ENCODE data around the gene SSBP4. TPM values are rescaled to one million over a fixed set of nuclear protein-coding genes. Genes with fewer than 3 reads are reported as not detected.

The SSBP4 gene
- total and polyA plus RNA-seq, 2 experiments from 2014 or later: 46.9 to 169 TPM

DNA sequence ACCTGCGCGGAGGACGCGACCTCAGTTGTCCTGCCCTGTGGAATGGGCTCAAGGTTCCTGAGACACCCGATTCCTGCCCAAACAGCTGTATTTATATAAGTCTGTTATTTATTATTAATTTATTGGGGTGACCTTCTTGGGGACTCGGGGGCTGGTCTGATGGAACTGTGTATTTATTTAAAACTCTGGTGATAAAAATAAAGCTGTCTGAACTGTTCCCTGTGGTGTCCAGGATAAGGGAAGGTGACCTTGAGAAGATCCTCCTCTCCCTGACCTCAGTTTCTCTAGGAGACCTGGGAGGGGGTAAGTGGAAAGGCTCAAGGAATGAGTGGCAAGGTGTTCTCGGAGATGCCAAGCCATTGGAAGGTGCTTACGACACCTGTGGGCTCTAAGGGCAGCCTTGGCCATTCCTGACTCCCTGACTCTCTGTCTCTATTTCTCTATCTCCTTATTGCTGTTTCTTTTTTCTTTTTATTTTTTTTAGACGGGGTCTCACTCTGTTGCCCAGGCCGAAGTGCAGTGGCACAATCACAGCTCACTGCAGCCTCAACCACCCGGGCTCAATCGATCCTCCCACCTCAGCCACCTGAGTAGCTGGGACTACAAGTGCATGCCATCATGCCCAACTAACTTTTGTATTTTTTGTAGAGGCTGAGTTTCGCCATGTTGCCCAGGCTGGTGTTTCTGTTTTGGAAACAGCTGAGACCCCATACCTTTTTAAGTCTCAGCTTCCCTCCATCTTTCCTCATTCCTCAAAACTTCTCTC, 30.1 kb upstream of the SSBP4 start:
- peak overlapping the region; percentile 75; the same call in 1 of the 2 replicates for H3K4me3 ChIP-seq
- TF ChIP-seq EZH2 (IDR thresholded peaks at IDR 0.05; ENCODE audit: insufficient read depth, poor library complexity, severe bottlenecking) (no peak), EZH2phosphoT487 (IDR thresholded peaks at IDR 0.05; ENCODE audit: insufficient read depth, low read depth) (no peak)
- H3K9me3 ChIP-seq (ENCODE audit: low read depth): no peaks in the 10 kb centered on the region
- in situ Hi-C loops (cut with MboI): no loop called here
- H3K27me3 ChIP-seq (replicated peaks; ENCODE audit: insufficient read depth): no peaks in the 10 kb centered on the region
- no peaks in the 10 kb centered on the region for H4K20me1 ChIP-seq (ENCODE audit: insufficient read depth)
- 78 to 79% methylated on average over 13 of the region's 13 CpGs for WGBS, 2 experiments (ENCODE audit: low coverage in 1 of 2, low lambda C conversion rate in 2 of 2, missing lambda C conversion rate in 2 of 2)
- no peaks in the 10 kb centered on the region; the same call in 1 of the 2 replicates for H3K4me1 ChIP-seq (ENCODE audit: insufficient read depth)
- no peaks in the 10 kb centered on the region for H3K79me2 ChIP-seq (ENCODE audit: insufficient read depth)
- H3K27ac ChIP-seq: no peak overlapping the region
- no peaks in the 10 kb centered on the region for H3K36me3 ChIP-seq (ENCODE audit: low read depth)
- no peak overlapping the region for H3K9ac ChIP-seq
- peak overlapping the region; percentile 89 for H3K4me2 ChIP-seq (ENCODE audit: unreplicated experiment)
- no peak for DNase-seq
- no peak overlapping the region for H2AFZ ChIP-seq
- no peaks in the 10 kb centered on the region for H3F3A ChIP-seq (ENCODE audit: insufficient read depth)
- no peaks in the 10 kb centered on the region for H3K9me2 ChIP-seq (ENCODE audit: insufficient read depth)

- H3K4me1 ChIP-seq (ENCODE audit: insufficient read depth): no peaks in the 10 kb centered on the region; the same call in 1 of the 2 replicates
- no peak overlapping the region for H3K4me2 ChIP-seq (ENCODE audit: unreplicated experiment)
- no peaks in the 10 kb centered on the region for H4K20me1 ChIP-seq (ENCODE audit: insufficient read depth)
- H3K9me3 ChIP-seq (ENCODE audit: low read depth): no peaks in the 10 kb centered on the region
- H3K9me2 ChIP-seq (ENCODE audit: insufficient read depth): no peaks in the 10 kb centered on the region
- no peak overlapping the region for H2AFZ ChIP-seq
- H3K9ac ChIP-seq: no peak overlapping the region
- TF ChIP-seq EZH2phosphoT487 (IDR thresholded peaks at IDR 0.05; ENCODE audit: insufficient read depth, low read depth): no peak
- TF ChIP-seq EZH2 (IDR thresholded peaks at IDR 0.05; ENCODE audit: insufficient read depth, poor library complexity, severe bottlenecking): no peak
- no peaks in the 10 kb centered on the region for H3K79me2 ChIP-seq (ENCODE audit: insufficient read depth)
- no peaks in the 10 kb centered on the region for H3F3A ChIP-seq (ENCODE audit: insufficient read depth)
- in situ Hi-C loops (cut with MboI): no loop called here
- no peak overlapping the region for H3K4me3 ChIP-seq
- DNase-seq: no peak
- H3K27ac ChIP-seq: no peak overlapping the region
- no peaks in the 10 kb centered on the region for H3K27me3 ChIP-seq (replicated peaks; ENCODE audit: insufficient read depth)
- H3K36me3 ChIP-seq (ENCODE audit: low read depth): no peaks in the 10 kb centered on the region
Observed at GRCh38 chr19:18389726-18390064, 29.5 kb upstream of the SSBP4 start.

DNA sequence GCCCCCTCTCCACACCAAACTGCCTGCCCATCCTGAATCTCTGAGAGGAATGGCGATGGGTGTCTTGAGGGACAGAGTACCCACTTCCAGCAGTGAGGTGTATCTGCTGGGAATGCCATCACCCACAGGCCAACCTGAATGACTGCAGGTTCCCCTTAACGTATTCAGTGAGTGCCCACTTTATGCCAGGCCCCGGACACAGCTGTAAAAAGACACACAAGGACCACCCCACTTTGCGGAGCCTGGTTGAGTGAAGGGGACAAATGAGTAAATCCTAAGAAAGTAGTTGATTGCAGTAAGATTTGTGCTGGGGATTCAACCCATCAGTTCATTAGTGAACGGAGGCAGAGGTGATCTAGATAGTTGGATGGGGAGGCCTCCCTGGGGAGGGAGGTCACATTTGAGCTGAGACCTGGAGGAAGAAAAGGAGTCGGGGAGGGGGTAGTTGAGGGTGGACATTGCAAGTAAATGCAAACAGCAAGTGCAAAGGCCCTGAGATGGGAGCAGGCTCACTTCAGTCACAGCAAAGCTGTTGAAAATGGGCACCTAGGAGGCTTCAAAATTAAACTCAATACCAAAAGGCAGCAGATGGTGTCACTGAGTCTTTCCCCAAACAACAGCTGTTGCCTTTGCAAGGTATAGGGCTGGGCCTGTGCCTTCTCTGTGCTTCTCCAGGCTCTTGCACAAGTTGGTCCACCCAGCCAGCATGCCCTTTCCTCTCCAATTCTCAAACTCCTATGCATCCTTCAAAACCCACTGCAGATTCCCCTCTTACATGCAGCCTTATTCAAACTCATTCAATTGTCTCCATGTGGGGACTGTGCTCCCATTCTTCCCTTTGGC, 28.9 kb upstream of the SSBP4 start:
- H3K4me3 ChIP-seq: no peak overlapping the region
- no peaks in the 10 kb centered on the region for H3F3A ChIP-seq (ENCODE audit: insufficient read depth)
- in situ Hi-C loops (cut with MboI): no loop called here
- TF ChIP-seq EZH2 (IDR thresholded peaks at IDR 0.05; ENCODE audit: insufficient read depth, poor library complexity, severe bottlenecking): no peak
- TF ChIP-seq EZH2phosphoT487 (IDR thresholded peaks at IDR 0.05; ENCODE audit: insufficient read depth, low read depth): no peak
- H2AFZ ChIP-seq: no peak overlapping the region
- no peaks in the 10 kb centered on the region for H3K27me3 ChIP-seq (replicated peaks; ENCODE audit: insufficient read depth)
- no peaks in the 10 kb centered on the region for H4K20me1 ChIP-seq (ENCODE audit: insufficient read depth)
- no peak overlapping the region for H3K9ac ChIP-seq
- H3K27ac ChIP-seq: no peak overlapping the region
- no peaks in the 10 kb centered on the region for H3K9me3 ChIP-seq (ENCODE audit: low read depth)
- H3K4me1 ChIP-seq (ENCODE audit: insufficient read depth): no peaks in the 10 kb centered on the region; the same call in 1 of the 2 replicates
- no peaks in the 10 kb centered on the region for H3K79me2 ChIP-seq (ENCODE audit: insufficient read depth)
- H3K36me3 ChIP-seq (ENCODE audit: low read depth): no peaks in the 10 kb centered on the region
- H3K4me2 ChIP-seq (ENCODE audit: unreplicated experiment): no peak overlapping the region
- no peaks in the 10 kb centered on the region for H3K9me2 ChIP-seq (ENCODE audit: insufficient read depth)
- DNase-seq: no peak
- WGBS, 2 experiments (ENCODE audit: low coverage in 1 of 2, low lambda C conversion rate in 2 of 2, missing lambda C conversion rate in 2 of 2): 83 to 84% methylated on average over 6 of the region's 6 CpGs

DNA sequence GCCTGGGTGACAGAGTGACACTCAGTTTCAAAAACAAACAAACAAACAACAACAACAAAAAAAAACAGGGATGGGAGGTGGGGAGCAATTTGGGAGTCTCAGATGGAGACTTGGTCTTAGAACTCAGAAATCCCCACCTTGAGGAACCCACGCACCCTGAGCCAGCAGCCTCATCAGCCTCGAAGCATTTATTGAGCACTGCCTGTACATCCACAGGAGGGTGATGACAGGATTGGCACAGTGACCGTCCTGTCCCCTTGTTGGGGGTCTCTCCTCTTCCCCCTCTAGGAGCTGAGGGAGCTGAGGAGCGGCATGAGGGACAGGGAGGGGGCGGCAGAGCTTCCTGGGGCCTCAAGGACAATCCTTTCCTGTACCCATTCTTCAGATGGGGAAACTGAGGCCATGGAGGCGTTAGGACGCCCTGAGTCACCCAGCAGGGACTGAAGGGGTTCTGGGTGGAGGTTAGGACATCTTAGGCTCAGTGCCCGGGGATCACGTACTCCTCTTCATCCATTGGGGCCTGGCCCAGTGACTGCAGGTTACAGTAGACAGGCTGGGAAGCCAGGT, 27.6 kb upstream of the SSBP4 start:
- H3K9me2 ChIP-seq (ENCODE audit: insufficient read depth): no peaks in the 10 kb centered on the region
- H3K9me3 ChIP-seq (ENCODE audit: low read depth): no peaks in the 10 kb centered on the region
- H3K4me3 ChIP-seq: no peak overlapping the region
- no peaks in the 10 kb centered on the region for H4K20me1 ChIP-seq (ENCODE audit: insufficient read depth)
- 67 to 68% methylated on average over 5 to 9 of the region's 9 CpGs for WGBS, 2 experiments (ENCODE audit: low coverage in 1 of 2, low lambda C conversion rate in 2 of 2, missing lambda C conversion rate in 2 of 2)
- no peaks in the 10 kb centered on the region for H3K27me3 ChIP-seq (replicated peaks; ENCODE audit: insufficient read depth)
- no peaks in the 10 kb centered on the region for H3K36me3 ChIP-seq (ENCODE audit: low read depth)
- no peaks in the 10 kb centered on the region for H3K4me1 ChIP-seq (ENCODE audit: insufficient read depth)
- no peak overlapping the region for H3K27ac ChIP-seq
- H3F3A ChIP-seq (ENCODE audit: insufficient read depth): no peaks in the 10 kb centered on the region
- H3K79me2 ChIP-seq (ENCODE audit: insufficient read depth): no peaks in the 10 kb centered on the region
- H3K4me2 ChIP-seq (ENCODE audit: unreplicated experiment): no peak overlapping the region
- no peak overlapping the region for H2AFZ ChIP-seq
- no peak for DNase-seq
- no peak for TF ChIP-seq EZH2 (IDR thresholded peaks at IDR 0.05; ENCODE audit: insufficient read depth, poor library complexity, severe bottlenecking)
- no peak for TF ChIP-seq EZH2phosphoT487 (IDR thresholded peaks at IDR 0.05; ENCODE audit: insufficient read depth, low read depth)
- in situ Hi-C loops (cut with MboI): no loop called here
- no peak overlapping the region for H3K9ac ChIP-seq

All from GM23248 (cell line).